NCI-H2081 (cell line): Measurements from ENCODE around the gene ZNF628.

Experiments used
- DNase-seq, 2 experiments: peaks; one replicate each; lab custom pipeline; 2025; lab: John Stamatoyannopoulos, UW

Gene ZNF628

GRCh38 chr19:55451163-55451964 lies 25.1 kb upstream of the ZNF628 start:
- no peak for DNase-seq

GRCh38 chr19:55451965-55452748 lies 24.3 kb upstream of the ZNF628 start:
- peak in 1 of 2 experiments; percentile 17 for DNase-seq

DNA sequence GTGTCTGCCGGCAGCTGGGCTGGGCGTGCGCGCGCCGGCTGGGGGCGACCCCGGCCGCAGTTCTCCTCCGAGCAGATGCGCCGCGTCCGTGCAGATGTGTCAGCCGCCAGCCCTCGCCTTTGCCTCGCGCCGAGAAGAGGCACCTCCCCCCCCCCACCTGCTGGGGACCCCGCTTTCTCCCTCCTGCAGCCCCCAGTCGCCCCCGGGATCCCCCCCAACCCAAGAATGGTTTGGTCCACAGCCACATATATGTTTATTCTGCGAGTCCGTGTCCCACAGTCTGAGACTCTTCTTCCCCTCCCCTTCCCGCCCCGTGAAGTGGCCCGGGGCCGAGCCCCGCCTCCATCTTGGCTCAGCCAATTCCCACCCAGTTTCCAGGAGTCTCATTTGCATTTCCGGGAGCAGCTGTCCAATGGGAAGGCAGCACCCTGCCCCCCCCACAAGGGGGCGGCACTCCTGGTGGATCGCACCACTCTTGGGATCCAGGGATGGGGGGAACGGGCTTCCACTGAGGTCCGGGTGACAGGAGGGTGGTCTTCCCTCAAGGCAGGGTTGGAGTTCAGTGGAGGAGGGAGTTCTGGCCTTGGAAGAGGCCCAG lies 23.6 kb upstream of the ZNF628 start:
- DNase-seq = peak; percentile 88 to 92

DNA sequence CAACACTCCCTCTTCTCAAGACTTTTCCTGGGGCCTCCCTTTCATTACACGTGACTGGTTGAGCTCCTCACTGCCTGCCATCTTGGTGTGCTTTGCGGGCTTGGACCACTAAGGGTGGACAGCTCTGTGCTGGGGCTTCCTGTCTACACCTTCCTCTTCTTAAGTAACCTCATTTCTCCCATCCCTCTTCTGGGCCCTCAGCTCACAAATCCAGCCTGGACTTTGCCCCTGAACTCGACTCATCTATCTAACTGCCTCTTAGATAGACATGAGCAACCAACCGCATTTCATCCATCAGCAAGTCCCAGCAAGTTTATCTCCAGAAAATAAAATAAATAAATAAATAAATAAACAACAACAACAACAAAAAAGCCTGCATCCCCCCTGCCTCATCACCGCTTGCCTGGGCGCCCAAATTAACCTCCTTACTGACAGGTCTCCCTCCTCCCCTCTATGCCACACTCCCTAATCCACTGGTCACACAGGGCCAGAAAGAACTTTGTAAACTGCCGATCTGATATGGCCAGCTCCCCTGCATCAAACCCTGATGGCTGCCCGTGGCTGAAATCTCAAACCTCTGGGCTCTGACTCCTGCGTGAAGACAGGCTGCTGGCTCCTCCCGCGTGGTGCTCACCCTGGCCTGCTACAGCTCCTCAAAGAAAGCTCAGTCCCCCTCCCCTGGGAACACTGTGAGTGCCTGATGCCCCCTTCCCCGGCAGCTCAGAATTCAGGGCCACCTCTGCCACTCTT lies 22.7 kb upstream of the ZNF628 start:
- no peak for DNase-seq

DNA sequence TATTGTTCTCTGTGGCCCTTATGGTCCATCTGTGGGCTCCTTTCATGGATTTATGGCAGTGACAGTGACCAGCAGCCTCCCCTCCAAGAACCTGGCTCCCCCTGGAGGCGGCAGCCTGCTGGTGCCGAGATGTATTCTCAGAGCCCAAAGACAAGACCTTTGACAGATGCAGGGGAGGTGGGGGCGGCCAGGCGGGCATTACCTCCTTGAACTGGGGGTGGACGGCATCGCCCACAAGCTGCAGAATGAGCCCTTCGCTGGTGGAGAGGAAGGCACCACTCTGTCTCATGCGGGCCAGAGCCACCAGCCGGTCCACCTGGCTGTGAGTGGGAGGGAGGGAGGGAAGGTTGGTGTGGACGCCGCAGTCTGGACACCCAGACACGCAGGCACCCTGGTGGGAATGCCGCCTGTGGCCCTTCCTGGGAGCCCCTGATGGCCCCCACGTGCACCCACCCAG lies 21.6 kb upstream of the ZNF628 start:
- DNase-seq = peak in 1 of 2 experiments; percentile 14

DNA sequence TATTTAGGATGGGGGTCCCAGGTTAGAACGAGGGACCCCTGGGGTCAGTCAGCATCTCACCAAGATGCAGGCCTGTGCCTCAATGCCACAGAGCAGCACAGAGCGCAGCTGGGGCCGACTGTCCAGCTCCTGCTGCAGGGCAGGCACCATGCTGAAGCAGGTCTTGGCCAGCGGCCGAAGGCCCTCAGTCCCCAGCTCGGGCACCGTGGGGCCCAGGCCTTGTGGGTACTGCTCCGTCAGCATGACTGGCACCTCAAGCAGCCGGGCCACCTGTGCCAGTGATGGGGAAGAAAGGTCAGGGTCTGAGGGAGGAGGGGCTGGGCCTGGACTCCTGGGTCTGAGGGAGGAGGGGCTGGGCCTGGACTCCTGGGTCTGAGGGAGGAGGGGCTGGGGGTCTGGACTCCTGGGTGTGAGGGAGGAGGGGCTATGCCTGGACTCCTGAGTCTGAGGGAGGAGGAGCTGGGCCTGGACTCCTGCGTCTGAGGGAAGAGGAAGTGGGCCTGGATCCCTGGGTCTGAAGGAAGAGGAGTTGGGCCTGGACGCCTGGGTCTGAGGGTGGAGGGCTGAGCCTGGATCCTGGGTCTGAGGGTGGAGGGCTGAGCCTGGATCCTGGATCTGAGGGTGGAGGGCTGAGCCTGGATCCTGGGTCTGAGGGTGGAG lies 20.7 kb upstream of the ZNF628 start:
- DNase-seq = no peak

GRCh38 chr19:55456347-55456746 lies 20.1 kb upstream of the ZNF628 start:
- DNase-seq = no peak

DNA sequence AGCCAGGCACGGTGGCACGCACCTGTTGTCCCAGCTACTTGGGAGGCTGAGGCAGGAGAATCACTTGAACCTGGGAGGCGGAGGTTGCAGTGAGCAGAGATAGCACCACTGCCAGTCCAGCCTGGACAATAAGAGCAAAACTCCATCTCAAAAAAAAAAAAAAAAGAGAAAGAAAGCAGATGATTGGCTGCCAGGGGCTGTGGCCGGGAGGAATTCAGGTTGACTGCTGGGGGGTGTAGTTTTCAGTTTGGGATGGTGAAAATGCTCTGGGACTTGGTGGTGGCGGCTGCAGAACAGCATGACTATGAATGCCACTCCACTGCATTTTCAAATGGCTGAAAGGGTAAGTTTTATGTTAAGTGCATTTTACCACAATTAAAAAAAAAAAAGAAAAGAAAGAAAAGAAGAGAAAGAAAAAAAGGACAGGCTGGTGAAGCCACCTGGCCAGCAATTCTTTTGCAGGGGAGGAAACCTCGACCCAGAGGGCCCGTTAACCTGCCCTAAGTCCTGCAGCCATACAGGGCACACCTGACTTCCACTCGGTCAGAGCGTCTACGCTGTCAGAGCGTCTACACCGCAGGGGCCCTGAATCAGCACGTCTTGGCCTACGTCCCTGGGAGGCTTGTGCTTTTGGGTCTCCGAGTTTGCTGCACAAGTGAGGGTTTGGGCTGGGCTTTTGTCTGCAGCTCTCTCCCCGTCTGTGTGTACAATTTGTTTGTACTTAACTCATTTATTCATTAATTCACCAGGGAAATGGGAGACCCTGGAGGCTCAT lies 18.5 kb upstream of the ZNF628 start:
- no peak for DNase-seq

GRCh38 chr19:55459551-55459949 lies 16.9 kb upstream of the ZNF628 start:
- no peak for DNase-seq

- no peak for DNase-seq
Measured at GRCh38 chr19:55459950-55460657, 16.3 kb upstream of the ZNF628 start.

- peak in 1 of 2 experiments; percentile 50 for DNase-seq
Measured at GRCh38 chr19:55460670-55461258, 15.7 kb upstream of the ZNF628 start.

GRCh38 chr19:55461259-55461973 lies 15.0 kb upstream of the ZNF628 start, which contains the start of gene ISOC2:
Gene ISOC2 (minus strand): TSS chr19:55461642. CDS start chr19:55456486, 5,156 bp downstream.
- peak; percentile 99 for DNase-seq

- DNase-seq = peak; percentile 27 to 30
Measured at GRCh38 chr19:55461974-55462626, 14.3 kb upstream of the ZNF628 start.

GRCh38 chr19:55462722-55463121 lies 13.7 kb upstream of the ZNF628 start:
- DNase-seq = no peak

DNA sequence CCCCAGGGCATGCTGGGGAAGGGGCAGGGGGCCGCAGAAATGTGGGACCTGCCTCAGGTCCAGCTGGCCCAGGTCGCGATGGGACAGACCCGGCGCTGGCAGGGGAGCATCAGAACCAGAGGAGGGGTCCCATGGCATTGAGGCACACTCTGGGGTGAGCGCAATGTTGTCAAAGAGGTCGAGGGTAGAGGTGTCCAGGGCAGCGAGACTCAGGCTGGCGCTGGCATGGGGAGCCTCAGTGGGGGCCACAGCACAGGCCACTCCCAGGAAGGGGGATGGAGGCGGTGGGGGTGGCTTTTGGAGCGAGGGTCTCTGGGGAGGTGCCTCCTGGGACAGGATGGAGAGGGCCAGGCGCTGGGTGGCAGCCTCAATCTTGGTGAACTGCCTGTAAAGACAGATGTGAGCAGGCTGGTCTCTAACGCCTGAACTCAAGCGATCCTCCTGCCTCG lies 12.8 kb upstream of the ZNF628 start:
- no peak for DNase-seq

- DNase-seq = no peak
Measured at GRCh38 chr19:55464039-55464661, 12.3 kb upstream of the ZNF628 start.

DNA sequence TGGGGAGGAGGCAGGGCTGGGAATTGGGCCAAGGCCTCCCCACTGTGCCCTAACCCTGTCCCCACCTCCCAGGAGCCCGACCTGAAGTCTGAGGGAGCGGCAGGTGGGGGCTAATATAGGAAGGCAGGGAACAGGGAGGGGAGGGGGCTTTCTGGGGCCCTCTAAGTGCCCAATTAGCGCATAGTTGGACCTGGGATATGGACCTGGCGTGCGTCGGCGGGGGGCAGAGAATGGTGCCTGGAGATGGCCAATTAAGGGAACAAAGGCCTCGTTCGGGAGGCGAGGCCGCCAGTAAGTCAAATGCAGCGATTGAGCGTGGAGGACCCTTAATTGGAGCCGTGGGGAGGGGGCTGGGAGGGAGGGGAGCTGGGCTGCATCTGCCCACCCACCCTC lies 11.8 kb upstream of the ZNF628 start, which contains the start of gene C19orf85:
Gene C19orf85, minus strand, starts transcription at position 90 of the 393 bp plus-strand sequence. CDS start 197 bp downstream, outside the sequence.
- DNase-seq = no peak
